Activated CD4-positive, alpha-beta memory T cell treated with anti-CD3 and anti-CD28 coated beads for 36 hours (primary cell): ENCODE results near the gene IL10RB. TPM values are rescaled to one million over a fixed set of nuclear protein-coding genes. Genes with fewer than 3 reads are reported as not detected.
"Not testable (repeated sequence)": the region's sequence is repeated elsewhere in the genome, so short reads cannot be mapped to it uniquely, and the experiment has no call there.

ENCODE experiments used
- CTCF ChIA-PET: fragments of 350-600 bp; sonication (Branson Sonifier 250); formaldehyde crosslinking; loops from one replicate; lab custom pipeline; 2021; ENCODE audit warnings: antibody characterized with exemption, inconsistent platforms; lab: Charles Lee
- POLR2A ChIA-PET: fragments of 350-600 bp; sonication (Branson Sonifier 250); formaldehyde crosslinking; loops from one replicate; lab custom pipeline; 2021; ENCODE audit warnings: antibody characterized with exemption; lab: Charles Lee
- DNase-seq: peaks from one replicate; pipeline ENCODE4 v3.0.0-alpha.2; 2020
- H3K27ac Mint-ChIP-seq: one replicate; pipeline ENCODE4 v1.8.0; 2021; ENCODE audit warnings: mixed read lengths
- H3K27me3 Mint-ChIP-seq: one replicate; pipeline ENCODE4 v1.8.0; 2021; ENCODE audit warnings: mixed read lengths
- H3K36me3 Mint-ChIP-seq: one replicate; pipeline ENCODE4 v1.8.0; 2021; ENCODE audit warnings: mixed read lengths
- H3K4me1 Mint-ChIP-seq: one replicate; pipeline ENCODE4 v1.8.0; 2021; ENCODE audit warnings: low read depth, mixed read lengths
- H3K4me3 Mint-ChIP-seq: one replicate; pipeline ENCODE4 v1.8.0; 2021; ENCODE audit warnings: mild to moderate bottlenecking, mixed read lengths
- H3K9me3 Mint-ChIP-seq: one replicate; pipeline ENCODE4 v1.8.0; 2021; ENCODE audit warnings: mixed read lengths
- intact Hi-C: fragments of 100-400 bp; cut with micrococcal nuclease; formaldehyde crosslinking; loops from one replicate; pipeline ENCODE4 v1.15.1; 2023
- total RNA-seq, 2 experiments: library from RNA; stranded (reverse); gene quantifications; one replicate each; pipeline ENCODE4 v1.2.3, GENCODE V29; 2021

IL10RB gene
- total RNA-seq, 2 experiments from 2014 or later: 31.3 to 32.5 TPM

DNA sequence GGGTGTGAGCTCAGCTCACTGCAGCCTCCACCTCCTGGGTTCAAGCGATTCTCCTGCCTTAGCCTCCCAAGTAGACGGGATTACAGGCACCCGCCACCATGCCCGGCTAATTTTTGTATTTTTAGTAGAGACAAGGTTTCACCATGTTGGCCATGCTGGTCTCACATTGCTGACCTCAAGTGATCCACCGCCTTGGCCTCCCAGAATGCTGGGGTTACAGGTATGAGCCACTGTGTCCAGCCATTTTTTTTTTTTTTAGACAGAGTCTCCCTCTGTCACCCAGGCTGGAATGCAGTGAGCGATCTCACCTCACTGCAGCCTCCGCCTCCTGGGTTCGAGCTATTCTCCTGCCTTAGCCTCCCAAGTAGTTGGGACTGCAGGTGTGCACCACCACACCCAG is 23.3 kb upstream of the IL10RB start:
- H3K27ac Mint-ChIP-seq: not testable (repeated sequence)

GRCh38 chr21:33244082-33244778 is 21.9 kb upstream of the IL10RB start:
- Mint-ChIP-seq H3K27ac (peak overlapping the region; percentile 89), H3K9me3 (no peaks in the 10 kb centered on the region), H3K4me1 (peaks cover 82% of the 10 kb centered on the region), H3K36me3 (peaks cover 55% of the 10 kb centered on the region), H3K27me3 (no peaks in the 10 kb centered on the region), H3K4me3 (peak overlapping the region; percentile 34)
- no peak for DNase-seq
- POLR2A ChIA-PET: interaction anchor here (0.7 kb wide), 1 partner anchor 11 kb away, joined by 3 read pairs; no protein-coding TSS in a partner anchor
- intact Hi-C loops: loop anchor here (1.0 kb wide), 2 partner anchors 12 to 13 kb away; no protein-coding TSS in a partner anchor
- CTCF ChIA-PET: no interaction called here

More for the DNA sequence above, 23.3 kb upstream of the IL10RB start:
- intact Hi-C loops, POLR2A ChIA-PET, DNase-seq, H3K9me3 Mint-ChIP-seq, H3K4me3 Mint-ChIP-seq, H3K27me3 Mint-ChIP-seq, CTCF ChIA-PET: not testable (repeated sequence)
- peaks cover 45% of the 10 kb centered on the region for H3K36me3 Mint-ChIP-seq
- H3K4me1 Mint-ChIP-seq: peaks cover 85% of the 10 kb centered on the region

DNA sequence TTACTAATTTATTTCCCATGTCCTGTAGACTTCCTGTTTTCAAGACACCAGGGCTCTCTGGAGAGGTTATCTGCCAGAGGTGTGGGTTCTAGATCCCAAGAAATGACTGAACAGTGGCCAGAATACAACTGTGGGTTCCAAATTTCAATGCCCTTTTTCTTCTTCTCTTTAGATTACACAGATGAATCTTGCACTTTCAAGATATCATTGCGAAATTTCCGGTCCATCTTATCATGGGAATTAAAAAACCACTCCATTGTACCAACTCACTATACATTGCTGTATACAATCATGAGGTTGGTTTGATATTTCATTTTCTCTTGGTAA is 21.4 kb upstream of the IL10RB start:
- no peak overlapping the region for H3K4me3 Mint-ChIP-seq
- CTCF ChIA-PET: interaction anchor here (1.3 kb wide), 1 partner anchor 23 kb away, joined by 3 read pairs; no protein-coding TSS in a partner anchor

DNA sequence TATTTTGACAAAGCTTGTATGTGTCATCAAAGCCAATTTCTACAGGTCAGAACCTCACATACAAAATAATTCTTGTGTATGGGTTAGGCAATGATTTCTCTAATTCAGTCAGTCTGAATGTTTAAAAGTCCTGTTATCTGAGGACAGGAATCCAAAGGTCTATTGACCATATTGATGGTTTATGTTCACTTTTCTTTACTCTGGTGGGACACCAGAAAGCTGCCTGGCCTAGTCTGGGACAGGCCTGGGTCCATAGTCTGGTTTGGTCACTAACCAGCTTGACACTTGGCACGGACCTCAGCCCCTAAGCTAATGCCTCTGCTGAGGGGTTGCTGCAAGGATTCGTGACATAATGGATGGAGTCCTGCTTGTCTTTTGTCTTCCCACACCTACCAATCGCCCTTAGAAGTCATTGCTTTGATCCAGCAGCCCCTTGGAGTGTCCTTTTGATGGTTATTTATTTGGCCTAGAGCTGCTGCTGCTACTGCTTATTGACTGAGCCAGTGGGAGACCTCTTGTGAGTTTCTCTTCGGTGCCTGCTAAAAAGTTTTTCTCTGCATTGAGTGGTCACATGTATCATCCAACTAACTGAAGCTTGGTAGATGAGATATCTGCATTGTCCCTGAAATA is 20.8 kb upstream of the IL10RB start:
- intact Hi-C loops: no loop called here
- Mint-ChIP-seq H3K4me1 (peaks cover 79% of the 10 kb centered on the region), H3K4me3 (no peak overlapping the region), H3K36me3 (peaks cover 63% of the 10 kb centered on the region), H3K9me3 (no peaks in the 10 kb centered on the region), H3K27me3 (no peaks in the 10 kb centered on the region), H3K27ac (peak overlapping the region; percentile 89)
- CTCF ChIA-PET: interaction anchor here (1.3 kb wide), 1 partner anchor 23 kb away, joined by 3 read pairs; no protein-coding TSS in a partner anchor
- no peak for DNase-seq
- POLR2A ChIA-PET: no interaction called here

More for the DNA sequence above, 21.4 kb upstream of the IL10RB start:
- DNase-seq: no peak
- POLR2A ChIA-PET: no interaction called here
- Mint-ChIP-seq H3K27ac (peak overlapping the region; percentile 89), H3K9me3 (no peaks in the 10 kb centered on the region), H3K27me3 (no peaks in the 10 kb centered on the region), H3K36me3 (peaks cover 59% of the 10 kb centered on the region), H3K4me1 (peaks cover 84% of the 10 kb centered on the region)
- intact Hi-C loops: loop anchor here (1.0 kb wide), 2 partner anchors 12 to 13 kb away; no protein-coding TSS in a partner anchor

- Mint-ChIP-seq H3K4me1 (peaks cover 73% of the 10 kb centered on the region), H3K27me3 (no peaks in the 10 kb centered on the region), H3K9me3 (no peaks in the 10 kb centered on the region), H3K4me3 (no peak overlapping the region), H3K27ac (peak overlapping the region; percentile 67), H3K36me3 (peaks cover 72% of the 10 kb centered on the region)
- intact Hi-C loops: no loop called here
- ChIA-PET CTCF (interaction anchor here (1.1 kb wide), 1 partner anchor 16 kb away, joined by 3 read pairs; no protein-coding TSS in a partner anchor), POLR2A (no interaction called here)
- DNase-seq: no peak
These were observed 19.7 kb upstream of the IL10RB start for GRCh38 chr21:33246506-33246905.

DNA sequence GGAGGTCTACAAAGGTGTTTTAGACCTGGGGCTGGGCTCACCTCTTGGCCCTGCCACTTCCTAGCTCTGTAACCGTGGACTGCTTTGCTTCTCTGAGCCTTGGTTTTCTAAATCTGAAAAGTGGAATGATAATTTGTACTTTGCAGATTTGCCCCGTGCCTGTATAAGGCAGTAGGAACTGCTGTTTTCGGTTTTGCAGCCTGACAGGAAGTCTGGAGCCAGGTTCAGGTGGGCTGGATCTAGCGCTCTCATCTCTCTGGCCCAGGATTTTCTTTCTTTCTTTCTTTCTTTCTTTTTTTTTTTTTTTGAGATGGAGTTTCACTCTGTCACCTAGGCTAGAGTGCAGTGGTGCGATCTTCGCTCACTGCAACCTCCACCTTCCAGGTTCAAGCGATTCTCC is 19.2 kb upstream of the IL10RB start:
- POLR2A ChIA-PET: interaction anchor here (0.8 kb wide), 1 partner anchor 22 kb away, joined by 3 read pairs; no protein-coding TSS in a partner anchor
- H3K27ac Mint-ChIP-seq: peak overlapping the region; percentile 69
- H3K4me3 Mint-ChIP-seq: no peak overlapping the region
- DNase-seq: no peak
- intact Hi-C loops: no loop called here
- no peaks in the 10 kb centered on the region for H3K9me3 Mint-ChIP-seq
- H3K27me3 Mint-ChIP-seq: no peaks in the 10 kb centered on the region
- peaks cover 68% of the 10 kb centered on the region for H3K4me1 Mint-ChIP-seq
- CTCF ChIA-PET: interaction anchor here (1.1 kb wide), 1 partner anchor 16 kb away, joined by 3 read pairs; no protein-coding TSS in a partner anchor
- H3K36me3 Mint-ChIP-seq: peaks cover 72% of the 10 kb centered on the region

DNA sequence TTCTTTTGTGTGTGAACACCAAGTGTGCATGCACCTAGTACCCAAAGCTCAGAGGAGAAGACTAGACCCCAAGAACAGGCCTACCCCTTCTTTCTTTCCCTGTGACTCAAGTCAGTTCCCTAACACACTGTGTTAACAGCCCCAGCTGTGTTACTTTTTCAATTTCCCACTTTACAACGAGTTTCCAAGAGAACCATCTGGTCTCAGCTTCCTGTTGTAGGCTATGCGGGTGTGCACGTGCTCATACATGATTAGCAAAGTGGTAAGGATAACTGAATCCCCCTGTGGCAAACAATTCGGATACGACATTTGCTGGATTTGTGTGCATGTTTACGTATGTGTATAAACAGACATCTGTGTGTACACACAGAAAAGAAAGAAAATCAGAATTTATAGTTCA is 18.6 kb upstream of the IL10RB start:
- Mint-ChIP-seq H3K9me3 (no peaks in the 10 kb centered on the region), H3K4me3 (no peak overlapping the region), H3K27ac (peak overlapping the region; percentile 69), H3K27me3 (no peaks in the 10 kb centered on the region), H3K36me3 (peaks cover 76% of the 10 kb centered on the region), H3K4me1 (peaks cover 70% of the 10 kb centered on the region)
- CTCF ChIA-PET: interaction anchor here (1.1 kb wide), 1 partner anchor 17 kb away, joined by 3 read pairs; no protein-coding TSS in a partner anchor
- DNase-seq: no peak
- POLR2A ChIA-PET: interaction anchor here (0.8 kb wide), 1 partner anchor 21 kb away, joined by 3 read pairs; no protein-coding TSS in a partner anchor
- intact Hi-C loops: no loop called here

DNA sequence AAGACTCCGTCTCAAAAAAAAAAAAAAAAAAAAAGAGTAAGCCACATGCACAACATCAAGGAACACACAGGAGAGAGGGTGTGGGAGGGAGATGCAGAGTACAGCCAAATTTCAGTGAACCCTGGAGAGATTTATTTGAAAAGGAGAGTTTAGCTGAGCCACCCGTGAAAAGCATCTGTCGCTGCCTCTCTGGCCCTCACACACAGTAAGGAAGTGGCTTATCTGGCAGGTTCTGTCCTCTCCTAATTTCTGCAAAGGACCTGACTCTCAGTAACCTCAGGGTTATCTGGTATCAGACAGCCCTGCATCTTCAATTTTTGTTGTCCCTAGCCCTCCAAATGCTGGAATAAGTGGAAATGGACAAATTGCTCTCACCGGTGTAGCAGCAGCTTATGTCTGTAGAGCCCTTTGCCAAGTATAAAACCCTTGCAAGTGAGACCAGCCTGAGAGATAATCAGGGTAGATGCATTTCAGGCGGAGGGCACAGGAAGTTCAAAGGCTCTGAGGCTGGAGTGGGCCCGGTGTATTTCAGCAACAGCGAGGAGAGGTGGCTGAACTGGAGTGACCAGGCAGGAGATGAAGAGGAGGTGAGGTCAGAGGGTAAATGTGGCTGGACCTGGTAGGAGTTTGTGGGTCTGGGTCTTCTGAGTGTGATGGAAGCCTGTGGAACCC is 16.7 kb upstream of the IL10RB start:
- ChIA-PET CTCF (interaction anchor here (0.6 kb wide), 1 partner anchor 228 kb away, joined by 5 read pairs; no protein-coding TSS in a partner anchor), POLR2A (no interaction called here)
- peaks cover 61% of the 10 kb centered on the region for H3K4me1 Mint-ChIP-seq
- H3K36me3 Mint-ChIP-seq: peaks cover 74% of the 10 kb centered on the region
- no peaks in the 10 kb centered on the region for H3K27me3 Mint-ChIP-seq
- no peak overlapping the region for H3K4me3 Mint-ChIP-seq
- peak overlapping the region; percentile 42 for H3K27ac Mint-ChIP-seq
- intact Hi-C loops: no loop called here
- H3K9me3 Mint-ChIP-seq: no peaks in the 10 kb centered on the region
- DNase-seq: no peak

DNA sequence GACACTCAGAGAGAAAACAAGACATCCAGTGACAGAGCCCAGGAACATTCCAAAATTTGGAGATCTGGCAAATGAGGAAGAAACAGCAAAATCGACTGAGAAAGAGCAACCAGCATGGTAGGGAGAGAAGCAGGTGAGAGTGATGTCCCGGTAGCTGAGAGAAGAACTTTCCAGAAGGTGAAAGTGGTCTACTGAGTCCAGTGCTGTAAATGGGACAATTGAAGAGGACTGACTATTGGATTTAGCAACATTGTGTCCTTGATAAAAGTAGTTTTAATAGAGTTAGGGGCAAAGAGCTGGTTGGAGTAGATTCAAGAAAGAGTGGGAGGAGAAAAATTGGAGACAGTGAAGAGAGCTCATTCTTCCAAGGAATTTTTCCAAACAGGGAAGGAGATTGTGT is 15.0 kb upstream of the IL10RB start:
- intact Hi-C loops: no loop called here
- H3K36me3 Mint-ChIP-seq: peaks cover 65% of the 10 kb centered on the region
- ChIA-PET POLR2A (no interaction called here), CTCF (interaction anchor here (1.1 to 1.4 kb wide), 2 partner anchors 51 to 54 kb away, joined by 4 to 5 read pairs; no protein-coding TSS in a partner anchor)
- no peak overlapping the region for H3K27ac Mint-ChIP-seq
- no peak for DNase-seq
- H3K4me3 Mint-ChIP-seq: no peak overlapping the region
- peaks cover 63% of the 10 kb centered on the region for H3K4me1 Mint-ChIP-seq
- H3K9me3 Mint-ChIP-seq: no peaks in the 10 kb centered on the region
- H3K27me3 Mint-ChIP-seq: no peaks in the 10 kb centered on the region

GRCh38 chr21:33253382-33253781 is 12.8 kb upstream of the IL10RB start:
- H3K4me3 Mint-ChIP-seq, H3K9me3 Mint-ChIP-seq, POLR2A ChIA-PET, H3K27me3 Mint-ChIP-seq, DNase-seq, CTCF ChIA-PET, H3K27ac Mint-ChIP-seq, intact Hi-C loops: not testable (repeated sequence)
- Mint-ChIP-seq H3K36me3 (peaks cover 63% of the 10 kb centered on the region), H3K4me1 (peaks cover 57% of the 10 kb centered on the region)

- ChIA-PET CTCF (interaction anchor here (1.4 kb wide), 1 partner anchor 13 kb away, joined by 4 read pairs; no protein-coding TSS in a partner anchor), POLR2A (interaction anchor here (0.5 to 2.1 kb wide), 3 partner anchors 11 to 70 kb away, joined by 3 to 10 read pairs (median 4); partner anchors contain the start of gene IFNAR1)
- Mint-ChIP-seq H3K4me3 (no peak overlapping the region), H3K27ac (no peak overlapping the region), H3K4me1 (peaks cover 59% of the 10 kb centered on the region), H3K9me3 (peaks cover 2% of the 10 kb centered on the region), H3K36me3 (peaks cover 62% of the 10 kb centered on the region), H3K27me3 (no peaks in the 10 kb centered on the region)
- DNase-seq: no peak
- intact Hi-C loops: no loop called here
These were observed 11.4 kb upstream of the IL10RB start for GRCh38 chr21:33254766-33255165.
